SK-N-MC (cell line): Measurements from ENCODE around the gene FCN2.

Source experiments
- EZH2 ChIP-seq: fragments of 200-600 bp; sonication (generic); IDR thresholded peaks from one replicate; pipeline ENCODE4 v1.6.1; 2017; ENCODE audit warnings: antibody characterized with exemption
- FOXP2 ChIP-seq: optimal IDR thresholded peaks from 2 replicates; pipeline ENCODE3; 2011; ENCODE audit warnings: mild to moderate bottlenecking, moderate library complexity; ENCODE audit not compliant: insufficient read depth; ENCODE audit errors: extremely low read length, control extremely low read depth
- POLR2AphosphoS5 ChIP-seq: IDR thresholded peaks from 2 replicates; pipeline ENCODE4 v1.6.1; 2012; ENCODE audit warnings: mild to moderate bottlenecking, low read depth, low read length, borderline replicate concordance

GRCh38 chr9:134885001-134885678, 4.5 kb downstream of the FCN2 start:
- TF ChIP-seq POLR2AphosphoS5 (no peak), EZH2 (no peak), FOXP2 (no peak)
